ENCODE measurements around the gene ZWILCH. TPM values are rescaled to one million over a fixed set of nuclear protein-coding genes. Genes with fewer than 3 reads are reported as not detected.

ZWILCH gene
- total RNA-seq, 4 donors from 2014 or later: 4.7 to 8.9 (median 5.1) TPM

DNA sequence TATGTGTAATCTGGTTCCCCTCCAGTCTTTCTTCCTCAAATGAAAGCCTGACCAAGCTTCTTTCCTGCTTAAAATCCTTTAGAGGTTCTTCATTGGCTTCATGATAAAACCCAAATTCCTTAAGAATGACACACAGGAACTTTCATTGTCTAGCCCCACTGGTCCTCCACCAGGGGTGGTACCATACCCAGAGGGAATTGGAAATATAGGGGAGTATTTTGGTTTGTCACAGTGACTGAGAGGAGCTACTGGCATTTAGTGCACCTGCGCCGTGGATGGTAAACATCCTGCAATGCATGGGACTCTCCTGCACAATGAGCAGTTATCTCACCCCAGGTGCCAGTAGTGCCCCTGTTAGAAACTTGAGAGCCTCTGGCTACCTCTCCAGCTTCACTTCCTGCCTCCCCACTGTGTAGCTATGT lies 10.8 kb downstream of the ZWILCH start:
- Histone ChIP-seq H3K4me1 (no peaks in the 10 kb centered on the region), H3K4me3 (no peak overlapping the region), H3K27ac (no peak overlapping the region), H3K9me3 (no peaks in the 10 kb centered on the region), H3K36me3 (peaks cover 14% of the 10 kb centered on the region), H3K27me3 (no peaks in the 10 kb centered on the region)
- no peak for DNase-seq (ENCODE audit: low spot score in 2 of 2)
- TF ChIP-seq, protein P1, sequence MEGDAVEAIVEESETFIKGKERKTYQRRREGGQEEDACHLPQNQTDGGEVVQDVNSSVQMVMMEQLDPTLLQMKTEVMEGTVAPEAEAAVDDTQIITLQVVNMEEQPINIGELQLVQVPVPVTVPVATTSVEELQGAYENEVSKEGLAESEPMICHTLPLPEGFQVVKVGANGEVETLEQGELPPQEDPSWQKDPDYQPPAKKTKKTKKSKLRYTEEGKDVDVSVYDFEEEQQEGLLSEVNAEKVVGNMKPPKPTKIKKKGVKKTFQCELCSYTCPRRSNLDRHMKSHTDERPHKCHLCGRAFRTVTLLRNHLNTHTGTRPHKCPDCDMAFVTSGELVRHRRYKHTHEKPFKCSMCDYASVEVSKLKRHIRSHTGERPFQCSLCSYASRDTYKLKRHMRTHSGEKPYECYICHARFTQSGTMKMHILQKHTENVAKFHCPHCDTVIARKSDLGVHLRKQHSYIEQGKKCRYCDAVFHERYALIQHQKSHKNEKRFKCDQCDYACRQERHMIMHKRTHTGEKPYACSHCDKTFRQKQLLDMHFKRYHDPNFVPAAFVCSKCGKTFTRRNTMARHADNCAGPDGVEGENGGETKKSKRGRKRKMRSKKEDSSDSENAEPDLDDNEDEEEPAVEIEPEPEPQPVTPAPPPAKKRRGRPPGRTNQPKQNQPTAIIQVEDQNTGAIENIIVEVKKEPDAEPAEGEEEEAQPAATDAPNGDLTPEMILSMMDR (IDR thresholded peaks at IDR 0.05): no peak
- TF ChIP-seq EP300 (IDR thresholded peaks at IDR 0.05): no peak
- TF ChIP-seq POLR2AphosphoS5 (IDR thresholded peaks at IDR 0.05): no peak
- TF ChIP-seq POLR2A (IDR thresholded peaks at IDR 0.05): no peak
- 86% methylated on average over 2 of the region's 2 CpGs for WGBS

- Histone ChIP-seq H3K36me3 (no peaks in the 10 kb centered on the region), H3K27me3 (no peaks in the 10 kb centered on the region), H3K9me3 (no peaks in the 10 kb centered on the region), H3K27ac (no peak overlapping the region), H3K4me3 (no peak overlapping the region), H3K4me1 (no peaks in the 10 kb centered on the region)
- 79% methylated on average over 3 of the region's 3 CpGs for WGBS
- TF ChIP-seq EP300 (IDR thresholded peaks at IDR 0.05): no peak
- TF ChIP-seq, protein P1 (IDR thresholded peaks at IDR 0.05): no peak
- TF ChIP-seq POLR2A (IDR thresholded peaks at IDR 0.05): no peak
- TF ChIP-seq POLR2AphosphoS5 (IDR thresholded peaks at IDR 0.05): no peak
- no peak for DNase-seq (ENCODE audit: low spot score in 2 of 2)
These were observed 18.8 kb downstream of the ZWILCH start for GRCh38 chr15:66523926-66524325.

DNA sequence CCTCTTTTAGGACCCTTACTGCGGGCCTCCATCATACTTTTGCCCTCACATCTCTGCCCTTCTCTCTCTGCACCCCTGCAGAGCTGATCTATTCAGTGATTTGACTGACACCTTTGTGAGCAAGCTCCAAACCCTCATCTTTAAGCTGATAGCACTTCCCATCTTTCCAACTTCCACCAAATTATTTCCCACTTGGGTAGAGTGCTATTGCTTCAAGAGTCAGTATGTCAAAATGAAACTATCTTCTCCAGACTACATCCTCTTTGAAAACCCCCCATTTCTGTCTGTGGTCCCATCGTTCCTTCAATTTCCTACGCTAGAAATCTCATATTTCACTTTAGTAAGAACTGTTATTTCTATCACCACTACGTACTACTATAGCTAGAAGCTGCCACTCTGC lies 19.7 kb downstream of the ZWILCH start:
- Histone ChIP-seq H3K27me3 (no peaks in the 10 kb centered on the region), H3K9me3 (no peaks in the 10 kb centered on the region), H3K4me3 (no peak overlapping the region), H3K36me3 (no peaks in the 10 kb centered on the region), H3K4me1 (no peaks in the 10 kb centered on the region), H3K27ac (no peak overlapping the region)
- no peak for DNase-seq (ENCODE audit: low spot score in 2 of 2)
- TF ChIP-seq POLR2AphosphoS5 (IDR thresholded peaks at IDR 0.05): no peak
- TF ChIP-seq, protein P1 (IDR thresholded peaks at IDR 0.05): no peak
- TF ChIP-seq EP300 (IDR thresholded peaks at IDR 0.05): no peak
- TF ChIP-seq POLR2A (IDR thresholded peaks at IDR 0.05): no peak
- WGBS: 90% methylated on average over 4 of the region's 4 CpGs

DNA sequence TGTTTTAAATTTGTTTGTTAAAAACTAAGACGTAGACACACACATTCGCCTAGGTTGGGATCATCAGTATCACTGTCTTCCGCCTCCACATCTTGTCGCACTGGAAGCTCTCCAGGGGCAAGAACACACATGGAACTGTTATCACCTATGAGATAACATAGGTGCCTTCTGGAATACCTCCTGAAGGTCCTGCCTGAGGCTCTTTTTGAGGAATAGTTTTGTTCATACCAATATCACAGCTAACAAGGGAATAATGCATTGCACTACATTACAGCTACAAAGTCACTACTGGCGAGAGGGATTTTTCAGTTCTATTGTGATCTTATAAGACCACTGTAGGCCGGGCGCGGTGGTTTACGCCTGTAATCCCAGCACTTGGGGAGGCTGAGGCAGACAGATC lies 29.9 kb downstream of the ZWILCH start:
- 95% methylated on average over 9 of the region's 9 CpGs for WGBS
- no peak for DNase-seq (ENCODE audit: low spot score in 2 of 2)
- TF ChIP-seq POLR2AphosphoS5 (IDR thresholded peaks at IDR 0.05) (no peak), POLR2A (IDR thresholded peaks at IDR 0.05) (no peak), EP300 (IDR thresholded peaks at IDR 0.05) (no peak)
- TF ChIP-seq, protein P1 (IDR thresholded peaks at IDR 0.05): no peak
- Histone ChIP-seq H3K4me1 (no peaks in the 10 kb centered on the region), H3K9me3 (no peaks in the 10 kb centered on the region), H3K27ac (no peak overlapping the region), H3K27me3 (no peaks in the 10 kb centered on the region), H3K4me3 (no peak overlapping the region), H3K36me3 (peaks cover 16% of the 10 kb centered on the region)

- 100% methylated on average over 4 of the region's 4 CpGs for WGBS
- no peak for DNase-seq (ENCODE audit: low spot score in 2 of 2)
- H3K36me3 ChIP-seq: peaks cover 18% of the 10 kb centered on the region
These were observed 37.8 kb downstream of the ZWILCH start for GRCh38 chr15:66542896-66543295.

More at GRCh38 chr15:66542896-66543295, 37.8 kb downstream of the ZWILCH start:
- H3K27me3 ChIP-seq: no peaks in the 10 kb centered on the region
- no peaks in the 10 kb centered on the region for H3K4me1 ChIP-seq
- TF ChIP-seq POLR2A (IDR thresholded peaks at IDR 0.05) (no peak), POLR2AphosphoS5 (IDR thresholded peaks at IDR 0.05) (no peak), EP300 (IDR thresholded peaks at IDR 0.05) (no peak)
- TF ChIP-seq, protein P1 (IDR thresholded peaks at IDR 0.05): no peak
- no peak overlapping the region for H3K4me3 ChIP-seq
- H3K9me3 ChIP-seq: no peaks in the 10 kb centered on the region
- no peak overlapping the region for H3K27ac ChIP-seq
